GM18505 (cell line): ENCODE results near the gene PLXNA4.

Source experiments
- ATAC-seq: cut with Tn5 transposase; IDR thresholded peaks from one replicate; pipeline ENCODE4 v1.9.1; 2021; ENCODE audit not compliant: unreplicated experiment
- POLR2A ChIP-seq: IDR thresholded peaks from 4 replicates; pipeline ENCODE4 v1.6.1; 2011; ENCODE audit warnings: borderline replicate concordance; ENCODE audit not compliant: insufficient read depth, insufficient read length; ENCODE audit errors: extremely low read depth

PLXNA4 gene

DNA sequence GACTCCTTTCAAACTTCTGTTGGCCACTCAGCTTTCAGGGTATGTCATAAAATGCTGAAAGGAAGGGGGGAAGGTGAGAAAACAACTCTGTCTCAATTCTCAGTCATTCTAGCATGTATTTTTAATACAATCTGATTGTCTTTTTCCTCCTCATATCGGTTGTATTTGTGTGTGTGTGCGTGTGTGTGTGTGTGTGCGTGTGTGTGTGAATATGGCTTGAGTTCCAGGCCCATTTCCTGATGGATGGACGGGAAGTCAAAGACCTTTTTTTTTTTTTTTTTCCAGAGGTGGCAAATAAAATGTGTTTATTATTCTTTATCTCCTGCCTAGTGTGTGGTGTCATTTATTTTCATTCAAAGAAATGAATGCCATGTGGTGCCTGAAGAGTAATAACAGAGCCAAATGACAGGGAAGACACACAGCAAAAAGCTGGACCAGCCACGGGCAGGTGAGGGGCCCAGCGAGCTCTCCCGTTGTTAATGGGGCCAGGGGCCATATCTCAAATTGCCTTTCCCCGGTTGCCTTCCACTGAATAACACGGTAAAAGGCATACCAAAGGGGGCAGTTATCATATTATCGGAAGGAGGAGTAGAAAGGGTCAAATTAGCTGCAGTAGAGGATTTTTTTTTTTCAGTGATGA is 3.1 kb upstream of the PLXNA4 start:
- TF ChIP-seq POLR2A: no peak
- ATAC-seq: no peak

GRCh38 chr7:132578826-132579225 is 2.6 kb upstream of the PLXNA4 start:
- no peak for ATAC-seq
- no peak for TF ChIP-seq POLR2A

DNA sequence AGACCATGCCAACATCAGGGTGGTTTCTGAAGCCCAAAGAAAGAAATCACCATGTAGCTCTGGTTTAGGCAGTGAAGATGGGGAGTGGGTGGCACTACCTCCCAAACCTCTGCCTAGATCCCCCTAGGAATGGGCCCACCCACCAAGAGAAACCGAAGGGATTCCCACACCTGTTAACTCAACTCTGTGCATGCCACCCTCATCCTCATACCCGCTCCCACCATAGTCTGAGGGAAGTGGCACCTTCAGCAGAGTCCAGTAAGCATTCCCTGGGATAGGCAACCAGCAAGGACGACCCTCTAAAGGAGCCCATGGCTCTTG is 1.7 kb upstream of the PLXNA4 start:
- TF ChIP-seq POLR2A: no peak
- no peak for ATAC-seq

DNA sequence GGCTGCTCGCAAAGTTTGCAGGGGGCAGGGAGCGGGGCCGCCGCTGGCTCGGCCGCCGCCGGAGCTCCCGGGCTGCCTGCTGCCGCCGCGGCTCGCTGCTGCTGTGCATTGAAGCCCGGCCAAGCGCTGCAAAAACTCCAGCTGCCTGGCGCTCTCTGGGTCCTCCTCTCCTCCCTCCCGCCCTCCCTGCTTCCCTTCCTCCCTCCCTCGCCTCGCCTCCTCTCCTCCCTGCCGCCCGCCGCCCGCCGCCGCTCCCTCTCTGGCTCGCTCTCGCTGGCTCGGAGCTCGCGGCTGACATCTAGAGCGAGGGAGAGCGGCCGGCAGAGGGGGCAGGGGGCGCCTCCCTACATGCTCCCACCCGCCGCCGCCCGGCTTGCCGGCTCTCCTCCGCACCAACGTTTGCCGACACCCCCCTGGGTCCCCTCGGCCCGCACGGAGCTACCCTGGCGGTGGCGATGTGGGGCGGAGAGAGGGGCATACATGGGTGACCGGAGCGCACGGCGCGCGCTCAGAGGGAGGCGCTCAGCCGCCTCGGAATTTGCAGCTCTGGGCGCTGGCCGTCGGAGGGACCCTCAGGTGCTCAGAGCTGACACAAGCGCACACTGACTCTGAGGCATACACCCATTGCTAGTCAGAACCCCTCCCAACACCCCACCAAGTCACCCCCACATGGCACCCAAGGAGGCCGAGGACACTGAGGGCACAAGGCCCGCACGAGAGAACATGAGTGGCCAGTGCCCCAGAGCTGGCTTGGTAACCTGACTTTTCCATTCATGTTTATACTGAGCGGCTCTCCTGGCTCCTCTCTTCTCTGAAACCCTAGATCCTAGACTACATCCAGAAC is 1.2 kb upstream of the PLXNA4 start:
- TF ChIP-seq POLR2A: no peak
- no peak for ATAC-seq

DNA sequence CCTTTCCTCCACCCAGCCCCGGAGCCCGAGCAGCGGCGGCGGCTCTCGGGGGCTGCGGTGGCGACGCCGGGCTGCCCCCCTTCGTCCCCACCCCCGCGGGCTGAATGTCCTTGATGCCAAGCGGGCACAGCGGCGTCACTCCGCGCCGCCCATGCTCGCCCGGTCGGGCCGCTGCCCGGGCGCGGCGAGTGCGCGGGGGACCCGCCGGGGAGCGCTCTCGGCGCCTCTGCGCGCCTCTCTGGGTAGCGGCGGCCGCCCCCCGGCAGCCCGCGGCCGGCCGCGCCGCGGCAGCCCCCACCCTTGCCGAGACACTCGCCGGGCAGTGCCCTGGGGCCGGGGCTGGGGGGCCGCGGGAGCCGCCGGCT is 433 bp upstream of the PLXNA4 start:
- no peak for ATAC-seq
- no peak for TF ChIP-seq POLR2A

DNA sequence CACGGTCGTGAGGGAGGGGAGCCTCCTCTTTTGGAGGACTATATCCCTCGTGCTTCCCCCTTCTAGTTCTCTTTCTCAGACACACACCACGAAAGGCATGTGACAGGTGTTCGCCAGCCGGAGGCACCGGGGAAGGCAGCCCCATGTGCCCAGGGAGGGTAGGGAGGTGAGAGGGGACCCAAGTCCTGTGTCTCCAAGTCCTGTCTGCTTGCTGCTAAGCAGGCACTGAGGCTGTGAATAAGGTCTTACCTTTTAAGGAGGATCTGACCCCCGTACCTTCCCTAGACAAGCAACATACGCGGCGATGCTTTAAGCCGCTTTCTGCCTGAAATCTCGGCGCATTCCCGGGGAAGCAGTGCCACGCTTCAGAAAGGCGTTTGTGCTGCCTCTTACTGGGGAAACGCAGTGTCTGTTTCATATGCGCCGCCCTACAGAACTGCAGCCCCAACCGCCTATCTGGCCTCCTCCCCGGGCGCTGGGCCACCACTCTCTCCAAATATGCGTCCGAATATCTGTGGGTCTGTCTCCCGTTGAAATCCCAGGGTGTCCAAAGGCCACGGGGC is 770 bp downstream of the PLXNA4 start:
- no peak for TF ChIP-seq POLR2A
- no peak for ATAC-seq

- no peak for TF ChIP-seq POLR2A
- no peak for ATAC-seq
Measured at GRCh38 chr7:132574223-132574622, 2.0 kb downstream of the PLXNA4 start.

DNA sequence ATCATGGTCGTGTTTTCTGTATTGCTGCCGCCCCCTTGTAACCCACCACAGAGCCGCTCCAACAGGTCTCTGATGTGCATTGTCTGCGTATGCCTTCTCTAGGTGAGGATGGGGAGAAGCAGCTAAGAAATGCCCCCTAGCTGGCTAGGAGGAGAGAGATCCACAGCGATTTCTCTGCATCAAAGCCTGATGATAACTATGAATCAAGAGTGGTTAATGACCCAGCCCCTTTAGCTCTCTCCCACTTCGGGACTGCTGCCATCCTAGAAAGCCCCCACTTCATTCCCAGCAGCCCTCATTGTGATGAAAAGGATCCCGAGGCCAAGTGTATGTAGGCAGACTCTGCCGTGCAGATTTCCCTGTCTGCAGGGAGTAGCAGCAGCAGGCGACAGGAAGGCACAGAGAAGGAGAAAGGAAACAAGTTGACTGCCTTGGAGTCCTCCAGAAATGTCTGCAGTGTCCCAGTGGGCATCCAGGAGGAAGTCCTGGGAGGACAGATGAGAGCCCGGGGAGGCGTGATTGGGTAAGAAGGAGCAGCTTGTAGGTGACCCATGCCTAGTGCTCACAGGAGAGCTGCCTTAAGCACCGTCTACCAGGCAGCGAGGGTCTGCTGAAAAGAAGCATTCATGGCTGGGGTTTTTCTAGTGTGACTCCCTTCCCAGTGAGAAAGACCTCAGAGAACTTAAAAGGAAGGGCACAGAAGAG is 2.9 kb downstream of the PLXNA4 start:
- ATAC-seq: no peak
- TF ChIP-seq POLR2A: no peak

DNA sequence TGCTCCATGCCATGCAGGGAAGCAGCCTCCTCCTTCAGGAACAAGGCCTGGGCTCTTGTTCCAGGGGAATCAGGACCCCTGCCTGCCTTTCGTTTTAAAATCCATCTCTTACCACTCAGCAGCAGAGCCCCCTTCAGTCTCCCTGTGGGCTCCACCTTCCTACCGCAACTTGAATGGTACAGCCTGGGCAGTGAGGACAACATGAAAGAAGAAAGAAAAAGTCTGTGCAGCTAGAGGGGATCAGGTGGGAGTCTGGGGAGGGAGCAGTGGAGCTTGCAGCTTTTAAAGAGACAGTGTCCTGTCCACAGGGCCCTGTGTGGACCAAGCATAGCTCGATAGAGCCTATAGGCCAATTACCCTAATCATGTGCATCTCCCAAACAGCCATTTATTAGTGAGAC is 3.7 kb downstream of the PLXNA4 start:
- ATAC-seq: no peak
- TF ChIP-seq POLR2A: no peak

- TF ChIP-seq POLR2A: no peak
- no peak for ATAC-seq
Measured at GRCh38 chr7:132571970-132572369, 4.3 kb downstream of the PLXNA4 start.

DNA sequence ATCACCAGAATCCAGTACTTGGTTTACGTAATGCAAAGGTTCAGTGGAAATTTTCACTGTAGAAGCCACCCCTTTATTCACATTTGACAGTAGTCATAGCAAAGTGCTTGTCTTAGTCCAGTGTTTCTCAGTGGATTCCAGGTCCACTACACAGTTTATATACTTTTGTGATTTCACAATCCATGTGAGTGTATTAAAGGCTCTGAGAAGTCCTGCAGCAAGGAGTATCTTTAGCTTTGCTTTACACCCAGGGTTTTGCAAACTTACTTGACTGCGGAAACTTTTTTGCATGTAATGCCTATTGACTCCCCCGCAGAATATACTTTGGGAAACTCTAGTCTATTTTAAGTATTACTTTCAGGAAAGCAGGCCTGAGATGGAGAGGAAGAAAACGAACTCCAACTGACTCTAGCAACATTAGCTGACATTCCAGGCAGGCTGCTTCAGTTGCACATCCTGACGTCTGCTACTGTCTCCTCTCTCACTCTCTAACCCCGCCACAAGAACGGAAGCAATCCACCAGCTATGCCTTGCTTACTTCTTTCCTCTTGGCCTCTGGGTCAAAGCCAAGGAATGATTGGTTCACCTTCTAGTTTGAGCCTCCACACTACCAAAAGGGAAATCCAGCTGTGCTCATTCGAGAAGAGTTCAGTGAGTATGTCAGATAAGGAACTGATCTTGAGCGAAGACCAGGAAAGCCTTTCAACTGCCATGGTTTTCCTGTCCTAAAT is 6.2 kb downstream of the PLXNA4 start:
- TF ChIP-seq POLR2A: no peak
- no peak for ATAC-seq

DNA sequence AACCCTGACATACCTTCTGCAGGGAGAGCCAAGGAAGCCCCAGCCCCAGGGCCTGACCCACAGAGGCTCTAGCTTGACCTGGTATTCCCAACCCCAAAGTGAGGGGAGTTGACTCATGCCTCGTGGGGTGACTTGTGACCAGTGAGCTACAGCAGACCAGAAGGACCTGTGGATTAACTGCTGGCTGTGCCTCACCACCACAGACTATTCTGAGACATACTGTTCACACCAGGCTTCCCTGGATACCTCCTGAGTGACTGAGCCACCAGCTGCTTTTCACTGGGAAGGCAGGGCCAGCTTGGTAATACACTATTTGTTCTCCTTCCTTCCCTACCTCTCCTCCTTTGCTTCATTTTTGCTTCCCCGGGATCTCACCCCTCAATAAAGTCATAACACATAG is 7.3 kb downstream of the PLXNA4 start:
- no peak for ATAC-seq

DNA sequence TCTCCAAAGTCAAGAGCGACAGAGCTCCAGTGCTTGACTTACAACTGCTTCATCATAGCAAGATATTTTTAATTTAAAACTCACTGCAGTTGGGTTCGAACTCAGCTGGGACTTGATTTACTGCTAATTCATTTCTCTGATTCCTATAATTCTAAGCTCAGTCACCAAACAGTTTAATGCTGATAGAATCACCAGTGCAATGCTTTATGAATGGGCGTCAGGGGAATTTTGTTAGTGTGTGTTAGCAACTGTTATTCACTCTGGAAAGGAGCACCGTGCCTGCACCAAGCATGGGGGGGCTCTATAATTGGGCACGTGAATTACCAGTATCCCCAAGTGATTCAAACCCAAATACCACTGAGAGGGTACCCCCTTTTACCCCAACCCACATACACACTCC is 10.4 kb downstream of the PLXNA4 start:
- ATAC-seq: no peak
- no peak for TF ChIP-seq POLR2A

More for the DNA sequence above, 7.3 kb downstream of the PLXNA4 start:
- TF ChIP-seq POLR2A: no peak
